RPMI8226 (cell line): ENCODE results near the gene XPR1.
"Not testable (repeated sequence)": the region's sequence is repeated elsewhere in the genome, so short reads cannot be mapped to it uniquely, and the experiment has no call there.

Experiments used
- DNase-seq: peaks from one replicate; pipeline ENCODE4 v3.0.0-alpha.2; 2015

The XPR1 gene

DNA sequence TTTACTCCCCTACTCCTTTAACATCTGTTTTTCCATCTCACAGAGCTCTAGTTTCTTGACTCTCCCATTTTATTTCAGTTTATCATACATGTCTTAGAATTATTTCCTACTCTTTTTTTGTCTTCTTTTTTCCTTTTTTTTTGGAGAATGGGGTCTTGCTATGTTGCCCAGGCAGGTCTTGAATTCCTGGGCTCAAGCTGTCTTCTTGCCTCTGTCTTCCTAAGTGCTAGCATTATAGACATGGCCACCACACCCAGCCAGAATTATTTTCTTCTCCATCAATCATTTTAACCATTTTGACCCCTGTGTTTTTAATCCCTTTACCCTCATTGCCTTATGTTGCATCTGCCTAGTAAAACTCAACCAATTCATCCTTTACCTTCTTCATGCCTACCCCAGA is 157.6 kb downstream of the XPR1 start:
- no peak for DNase-seq

DNA sequence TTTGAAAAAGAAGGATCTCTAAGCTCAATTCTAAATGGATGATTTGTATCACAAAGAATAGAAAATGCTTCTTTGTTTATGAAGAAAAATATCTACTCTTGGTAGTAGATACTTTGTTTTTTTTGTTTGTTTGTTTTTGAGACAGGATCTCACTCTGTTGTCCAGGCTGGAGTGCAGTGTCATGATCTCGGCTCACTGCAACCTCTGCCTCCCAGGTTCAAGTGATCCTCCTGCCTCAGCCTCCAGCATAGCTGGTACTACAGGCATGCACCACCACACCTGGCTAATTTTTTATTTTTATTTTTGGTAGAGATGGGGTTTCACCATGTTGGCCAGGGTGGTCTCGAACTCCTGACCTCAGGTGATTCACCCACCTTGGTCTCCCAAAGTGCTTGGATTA is 159.3 kb downstream of the XPR1 start:
- not testable (repeated sequence) for DNase-seq

DNA sequence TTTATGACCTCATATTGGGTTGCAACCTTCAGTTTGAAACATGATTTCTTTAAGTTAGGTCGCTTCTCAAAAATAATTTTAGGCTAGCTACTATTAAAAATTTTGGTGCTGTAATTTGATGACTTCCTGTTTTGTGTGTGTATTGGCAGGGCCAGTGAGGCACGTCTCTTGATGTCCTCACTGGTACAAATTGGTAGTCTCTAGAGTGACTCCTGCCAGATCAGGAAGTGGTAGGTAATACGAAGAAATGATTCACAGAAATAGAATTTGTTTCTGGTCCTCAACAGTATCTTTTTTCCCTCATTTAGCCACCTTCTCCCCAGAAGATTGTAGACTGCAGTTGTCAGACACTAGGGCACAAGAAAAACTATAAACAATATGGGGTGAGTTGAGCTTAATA is 160.0 kb downstream of the XPR1 start:
- DNase-seq: no peak

DNA sequence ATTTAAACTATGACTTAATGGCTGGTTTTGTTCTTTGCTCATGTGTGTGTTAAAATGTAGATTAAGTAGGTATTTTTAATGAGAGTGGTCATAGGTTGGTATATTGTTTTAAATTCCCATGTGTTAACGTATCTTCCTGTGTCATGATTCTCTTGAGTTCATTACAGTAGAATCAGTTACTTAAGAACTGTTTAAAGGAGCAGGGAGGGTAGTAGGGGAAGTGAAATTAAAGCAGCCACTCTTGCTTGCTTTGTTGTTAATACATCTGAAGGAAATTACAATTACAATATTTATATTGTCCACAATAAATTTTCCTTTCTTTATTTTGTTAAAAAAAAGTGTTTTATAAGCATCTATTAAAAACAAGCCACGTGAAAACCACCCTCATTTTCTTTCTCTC is 161.6 kb downstream of the XPR1 start:
- no peak for DNase-seq

DNA sequence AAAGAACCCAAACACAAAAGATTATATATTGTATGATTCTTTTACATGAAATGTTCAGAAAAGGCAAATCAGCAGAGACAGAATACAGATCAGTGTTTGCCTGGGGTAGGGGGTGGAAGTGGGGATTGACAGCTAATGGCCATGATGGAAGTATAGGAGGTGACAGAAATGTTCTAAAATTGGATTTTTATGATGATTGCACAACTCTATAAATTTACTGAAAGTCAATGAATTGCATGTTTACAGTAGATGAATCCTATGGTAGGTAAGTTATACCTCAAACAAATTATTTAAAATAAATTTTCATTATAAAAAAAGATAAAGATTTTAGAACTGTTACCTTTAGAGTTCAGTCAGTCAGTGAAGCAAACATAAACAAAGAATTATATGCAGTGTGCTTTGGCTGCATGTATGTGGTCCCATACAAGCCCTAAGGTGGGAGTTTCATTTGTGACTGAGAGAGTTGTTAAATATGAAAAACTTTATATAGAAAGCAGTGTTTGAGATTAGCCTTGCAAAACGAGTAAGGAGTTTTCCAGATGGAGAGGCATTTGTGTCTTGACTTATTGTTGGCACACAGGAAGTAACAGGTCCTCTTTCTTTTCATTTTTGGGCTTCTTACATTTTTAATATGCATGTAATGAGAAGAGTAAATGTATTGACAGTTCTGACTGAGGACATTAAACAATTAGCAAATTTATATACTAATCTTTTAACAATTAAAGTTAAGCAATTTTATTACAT is 165.2 kb downstream of the XPR1 start:
- no peak for DNase-seq

DNA sequence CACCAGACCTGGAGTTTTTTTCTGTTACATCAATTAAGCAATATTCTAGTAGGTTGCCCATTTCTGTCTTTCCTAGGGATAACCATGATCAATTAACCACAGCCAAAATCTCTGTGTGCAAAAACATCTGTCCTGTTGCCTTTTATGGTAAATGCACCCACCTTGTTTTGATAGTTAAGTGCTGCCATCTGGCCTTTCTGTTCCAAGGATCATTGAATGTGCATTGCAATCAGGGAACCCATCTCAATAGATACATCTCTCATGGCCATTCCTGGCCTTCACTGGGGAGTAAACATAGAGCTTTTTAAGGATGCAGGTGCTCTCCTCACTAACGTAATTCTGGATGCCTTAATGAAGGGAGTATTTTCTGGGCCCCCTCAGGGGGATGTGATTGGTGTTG is 169.1 kb downstream of the XPR1 start:
- DNase-seq: no peak

DNA sequence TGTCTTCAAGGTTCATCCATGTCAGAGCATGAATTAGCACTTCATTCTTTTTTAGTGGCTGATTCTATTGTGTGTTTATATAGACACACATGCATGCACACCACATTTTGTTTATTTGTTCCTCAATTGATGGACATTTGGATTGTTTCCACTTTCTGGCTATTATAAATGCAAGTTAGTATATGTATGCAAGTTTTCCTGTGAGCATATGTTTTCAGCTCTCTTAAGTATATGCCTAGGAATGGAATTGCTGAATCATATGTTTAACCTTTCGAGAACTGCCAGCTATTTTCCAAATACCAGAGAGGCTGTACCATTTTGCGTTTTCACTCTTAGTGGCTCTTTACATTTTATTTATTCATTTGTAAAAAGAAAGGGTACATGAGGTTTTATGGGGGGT is 171.0 kb downstream of the XPR1 start:
- no peak for DNase-seq

DNA sequence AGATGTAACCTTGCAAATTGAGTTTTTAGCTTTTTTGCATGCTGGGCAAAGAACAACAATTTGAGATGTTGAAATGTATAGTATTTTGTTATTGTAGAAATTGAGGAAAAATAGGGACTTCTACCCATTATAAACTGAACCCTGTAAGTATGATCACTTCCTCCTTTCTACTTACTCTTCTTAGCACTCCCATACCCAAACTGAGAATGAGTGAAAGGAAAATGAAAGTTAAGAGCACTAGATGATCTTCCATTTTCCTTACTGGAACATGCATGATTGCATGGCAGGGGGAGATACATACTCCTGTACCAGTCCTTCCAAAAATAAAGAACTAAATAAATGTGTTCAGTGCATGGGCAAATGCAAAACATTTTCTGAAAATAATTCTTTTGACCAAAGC is 173.5 kb downstream of the XPR1 start:
- no peak for DNase-seq

DNA sequence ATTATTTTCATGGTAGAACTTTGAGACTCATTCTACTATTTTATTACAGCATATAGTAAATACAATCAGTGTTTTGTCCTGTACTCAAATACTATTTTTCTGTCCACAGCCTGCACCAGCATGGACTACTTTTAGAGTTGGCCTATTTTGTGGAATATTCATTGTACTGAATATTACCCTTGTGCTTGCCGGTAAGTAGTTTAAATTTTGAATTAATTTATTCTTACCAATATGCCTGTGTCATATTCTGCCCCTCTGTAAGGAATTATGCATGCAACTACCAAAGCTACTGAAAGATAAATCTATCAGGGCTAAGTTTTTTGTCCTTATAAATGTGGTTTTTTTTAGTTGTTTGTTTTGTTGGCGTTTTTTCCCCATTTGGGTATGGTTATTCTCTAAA is 179.5 kb downstream of the XPR1 start:
- no peak for DNase-seq

DNA sequence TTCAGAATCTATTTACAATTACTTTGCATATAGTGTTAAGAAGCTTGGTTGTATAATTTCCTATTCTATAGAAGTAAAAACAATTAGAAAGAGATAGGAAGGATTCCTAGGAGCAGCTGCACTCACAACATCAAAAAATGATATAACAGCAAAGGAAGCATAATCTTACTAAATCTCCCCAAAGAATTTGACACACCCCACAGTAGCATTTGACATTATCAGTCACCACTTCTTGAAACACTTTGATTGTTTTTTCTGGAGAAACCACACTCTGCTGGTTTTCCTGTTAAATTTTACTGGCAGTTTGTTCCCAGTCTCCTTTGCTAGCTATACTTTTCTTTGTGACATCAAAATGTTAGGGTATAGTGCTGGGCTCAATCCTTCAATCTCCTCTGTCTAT is 180.1 kb downstream of the XPR1 start:
- no peak for DNase-seq

DNA sequence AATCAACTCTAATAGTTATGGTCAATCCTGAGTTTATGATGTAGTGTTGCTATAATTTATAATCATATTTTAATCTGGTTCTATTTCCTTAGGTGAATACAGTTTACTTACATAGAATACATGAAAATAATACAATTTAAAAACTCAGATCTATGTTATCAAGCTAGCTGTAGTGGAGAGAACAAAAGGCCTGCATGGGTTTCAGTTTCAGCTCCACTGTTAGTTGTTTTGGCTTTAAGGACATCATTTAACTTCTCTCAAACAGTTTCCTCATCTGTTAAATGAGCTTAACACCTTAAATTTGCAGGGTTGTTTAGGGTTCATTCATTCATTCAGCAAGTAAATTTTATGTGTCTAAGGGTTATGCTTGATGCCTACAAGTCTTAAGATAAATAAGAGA is 182.4 kb downstream of the XPR1 start:
- no peak for DNase-seq

DNA sequence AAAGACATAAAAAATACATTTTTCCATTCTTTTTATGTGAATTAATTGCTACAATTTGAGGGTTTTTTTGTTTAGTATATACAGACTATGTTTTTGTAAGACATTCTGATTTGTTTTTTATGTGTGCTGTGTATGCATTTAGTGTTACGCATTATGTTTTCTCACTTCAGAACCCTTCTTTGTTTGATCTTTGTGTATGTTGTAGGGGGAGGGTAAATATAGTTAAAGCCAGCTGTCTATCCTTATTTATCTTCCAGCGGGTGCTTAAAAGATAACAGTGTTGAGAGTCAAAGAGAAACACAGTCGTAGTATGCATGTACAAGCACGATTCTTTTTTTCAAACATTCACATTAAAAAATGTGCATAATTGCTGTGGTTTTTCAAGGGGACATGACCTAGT is 183.4 kb downstream of the XPR1 start:
- DNase-seq: no peak

DNA sequence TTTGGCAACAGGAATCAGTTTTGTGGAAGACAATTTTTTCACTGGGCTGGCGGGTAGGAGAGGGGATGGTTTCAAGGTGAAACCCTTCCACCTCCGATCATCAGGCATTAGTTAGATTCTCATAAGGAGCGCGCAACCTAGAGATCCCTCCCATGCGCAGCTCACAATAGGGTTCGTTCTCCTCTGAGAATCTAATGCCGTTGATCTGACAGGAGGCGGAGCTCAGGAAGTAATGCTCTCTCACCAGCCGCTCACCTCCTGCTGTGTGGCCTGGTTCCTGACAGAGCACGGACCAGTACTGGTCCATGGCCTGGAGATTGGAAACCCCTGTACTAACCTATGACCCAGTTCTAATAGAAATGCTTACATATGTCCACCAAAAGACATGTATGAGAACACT is 184.3 kb downstream of the XPR1 start:
- DNase-seq: no peak

DNA sequence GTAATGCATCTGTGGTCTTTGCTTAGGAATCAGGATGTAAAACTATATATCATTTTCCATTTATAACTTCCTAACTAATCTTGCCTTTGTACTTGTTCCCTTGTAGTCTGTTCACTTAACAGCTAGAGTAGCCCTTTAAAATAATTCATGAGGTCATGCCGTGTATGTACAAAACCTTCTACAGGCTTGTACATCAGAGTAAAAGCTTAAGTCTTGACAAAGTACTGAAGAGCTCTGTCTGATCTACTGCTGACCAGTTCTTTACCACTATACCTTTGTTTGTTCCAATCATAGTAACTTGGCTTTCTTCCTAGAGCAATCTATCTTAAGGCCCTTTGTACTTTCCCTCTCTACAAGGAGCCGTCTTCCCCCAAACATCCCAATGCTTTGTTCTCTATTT is 190.1 kb downstream of the XPR1 start:
- DNase-seq: no peak

DNA sequence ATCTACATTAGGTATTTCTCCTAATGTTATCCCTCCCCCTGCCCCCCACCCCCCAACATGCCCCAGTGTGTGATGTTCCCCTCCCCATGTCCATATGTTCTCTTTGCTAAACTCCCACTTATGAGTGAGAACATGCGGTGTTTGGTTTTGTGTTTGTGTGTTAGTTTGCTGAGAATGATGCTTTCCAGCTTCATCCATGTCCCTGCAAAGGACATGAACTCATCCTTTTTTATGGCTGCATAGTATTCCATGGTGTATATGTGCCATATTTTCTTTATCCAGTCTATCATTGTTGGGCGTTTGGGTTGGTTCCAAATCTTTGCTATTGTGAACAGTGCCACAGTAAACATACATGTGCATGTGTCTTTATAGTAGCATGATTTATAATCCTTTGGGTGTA is 199.7 kb downstream of the XPR1 start:
- not testable (repeated sequence) for DNase-seq

DNA sequence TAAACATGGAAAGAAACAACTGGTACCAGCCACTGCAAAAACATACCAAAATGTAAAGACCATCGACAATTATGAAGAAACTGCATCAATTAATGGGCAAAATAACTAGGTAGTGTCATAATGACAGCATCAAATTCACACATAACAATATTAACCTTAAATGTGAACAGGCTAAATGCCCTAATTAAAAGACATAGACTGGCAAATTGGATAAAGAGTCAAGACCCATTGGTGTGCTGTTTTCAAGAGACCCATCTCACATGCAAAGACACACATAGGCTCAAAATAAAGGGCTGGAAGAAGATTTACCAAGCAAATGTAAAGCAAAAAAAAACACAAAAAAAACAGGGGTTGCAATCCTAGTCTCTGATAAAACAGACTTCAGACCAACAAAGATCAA is 201.4 kb downstream of the XPR1 start:
- DNase-seq: not testable (repeated sequence)

DNA sequence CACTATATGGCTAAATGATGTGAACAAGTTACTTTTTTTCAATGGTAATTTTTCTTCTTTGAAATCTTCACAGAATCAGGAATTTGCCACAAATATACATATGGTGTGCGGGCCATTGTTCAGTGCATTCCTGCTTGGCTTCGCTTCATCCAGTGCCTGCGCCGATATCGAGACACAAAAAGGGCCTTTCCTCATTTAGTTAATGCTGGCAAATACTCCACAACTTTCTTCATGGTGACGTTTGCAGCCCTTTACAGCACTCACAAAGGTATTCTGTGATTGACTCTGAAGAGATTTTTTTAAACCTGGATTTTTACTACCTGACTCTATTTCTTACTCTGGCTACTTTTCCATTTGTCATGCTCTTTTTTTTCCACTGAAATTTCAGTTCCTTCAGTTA is 204.6 kb downstream of the XPR1 start:
- DNase-seq: no peak

DNA sequence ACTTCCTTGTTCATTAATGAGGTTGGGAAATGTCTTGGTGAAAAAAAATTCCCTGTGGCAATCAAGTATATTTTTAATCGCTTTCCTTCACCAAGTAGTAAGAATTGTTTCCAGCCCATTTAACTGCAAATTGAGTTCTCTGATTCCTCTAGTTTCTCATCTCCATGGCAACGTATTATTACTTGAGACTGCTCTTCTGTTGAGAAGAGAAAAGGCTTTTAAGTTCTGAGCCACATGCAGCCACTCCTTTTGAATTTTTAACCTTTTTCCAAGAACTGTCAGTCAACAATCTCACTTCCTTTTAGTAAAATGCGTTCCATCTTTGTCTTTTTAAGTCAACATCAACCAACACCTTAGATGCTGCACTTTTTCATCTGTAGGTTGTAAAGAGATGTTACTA is 205.2 kb downstream of the XPR1 start:
- no peak for DNase-seq

DNA sequence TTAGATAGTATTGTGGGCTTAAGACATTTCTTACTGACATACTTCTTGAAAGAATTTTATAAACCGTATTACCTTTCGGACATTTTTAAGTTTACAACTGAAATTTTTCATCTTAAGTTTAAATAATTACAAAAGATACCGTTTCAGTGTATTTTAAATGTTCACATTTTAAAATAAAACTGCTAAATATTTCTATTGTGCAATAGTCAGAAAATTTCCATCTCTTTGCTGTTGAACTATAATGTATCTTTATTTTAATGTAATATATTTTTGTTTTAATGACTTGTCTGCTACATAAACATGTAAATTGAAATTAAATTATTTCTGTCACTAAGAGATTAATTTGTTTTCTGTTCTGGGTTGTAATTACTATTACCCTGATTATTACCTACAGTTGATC is 206.7 kb downstream of the XPR1 start:
- DNase-seq: no peak

DNA sequence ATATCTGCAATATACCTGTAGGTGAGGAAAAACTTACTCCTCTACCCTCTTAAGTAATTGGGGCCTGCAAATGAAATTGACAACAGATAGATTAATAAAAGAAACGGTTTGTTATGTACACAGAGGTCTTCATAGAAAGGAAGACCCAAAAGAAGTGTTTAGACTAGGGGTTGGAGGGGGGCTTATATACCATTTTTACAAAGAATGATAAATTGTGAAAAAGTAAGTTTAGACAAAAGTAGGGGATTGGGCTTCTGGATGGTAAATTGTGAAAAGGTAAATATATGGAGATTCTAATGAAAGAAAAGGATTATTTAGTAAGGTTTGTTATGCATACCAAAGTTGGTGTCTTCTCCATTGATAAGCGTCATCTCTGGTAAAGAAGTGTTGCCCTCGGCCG is 207.7 kb downstream of the XPR1 start:
- DNase-seq: no peak

DNA sequence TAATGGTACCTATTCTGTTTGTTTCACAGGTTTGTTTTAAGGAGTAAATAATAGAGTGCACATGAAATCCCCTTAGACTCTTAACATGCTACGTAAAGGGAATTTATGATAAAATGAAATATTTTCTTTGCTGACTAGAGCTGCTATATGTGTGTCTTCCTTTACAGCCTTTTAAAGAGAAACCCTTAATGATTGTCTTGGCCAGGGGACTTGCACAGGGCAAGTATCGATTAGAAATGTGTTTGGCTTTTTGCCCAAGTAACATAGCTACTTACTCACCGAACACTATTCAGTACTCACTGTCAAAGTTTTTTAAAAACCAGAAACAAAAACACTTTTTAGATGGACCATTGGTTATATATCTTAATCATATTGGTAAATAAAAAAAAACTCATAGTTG is 209.6 kb downstream of the XPR1 start:
- no peak for DNase-seq

DNA sequence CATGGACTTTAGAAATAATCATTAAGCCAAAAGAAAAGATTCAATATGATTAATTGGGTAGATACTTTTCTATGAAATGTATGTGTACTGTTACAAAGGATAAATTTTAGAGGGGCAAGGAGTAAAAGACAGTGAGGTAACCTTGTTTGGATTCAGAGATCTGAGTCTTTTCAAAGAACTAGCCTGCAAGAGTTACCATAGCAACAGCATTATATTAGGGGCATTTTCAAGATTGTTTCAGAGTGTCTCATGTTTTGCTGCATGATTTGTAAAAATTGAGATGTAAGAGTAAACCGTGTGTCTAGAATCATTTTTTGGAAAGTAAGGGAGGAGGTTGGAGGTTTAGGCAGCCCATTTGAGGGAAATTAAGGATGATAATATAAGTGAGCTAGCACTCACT is 210.2 kb downstream of the XPR1 start:
- no peak for DNase-seq

DNA sequence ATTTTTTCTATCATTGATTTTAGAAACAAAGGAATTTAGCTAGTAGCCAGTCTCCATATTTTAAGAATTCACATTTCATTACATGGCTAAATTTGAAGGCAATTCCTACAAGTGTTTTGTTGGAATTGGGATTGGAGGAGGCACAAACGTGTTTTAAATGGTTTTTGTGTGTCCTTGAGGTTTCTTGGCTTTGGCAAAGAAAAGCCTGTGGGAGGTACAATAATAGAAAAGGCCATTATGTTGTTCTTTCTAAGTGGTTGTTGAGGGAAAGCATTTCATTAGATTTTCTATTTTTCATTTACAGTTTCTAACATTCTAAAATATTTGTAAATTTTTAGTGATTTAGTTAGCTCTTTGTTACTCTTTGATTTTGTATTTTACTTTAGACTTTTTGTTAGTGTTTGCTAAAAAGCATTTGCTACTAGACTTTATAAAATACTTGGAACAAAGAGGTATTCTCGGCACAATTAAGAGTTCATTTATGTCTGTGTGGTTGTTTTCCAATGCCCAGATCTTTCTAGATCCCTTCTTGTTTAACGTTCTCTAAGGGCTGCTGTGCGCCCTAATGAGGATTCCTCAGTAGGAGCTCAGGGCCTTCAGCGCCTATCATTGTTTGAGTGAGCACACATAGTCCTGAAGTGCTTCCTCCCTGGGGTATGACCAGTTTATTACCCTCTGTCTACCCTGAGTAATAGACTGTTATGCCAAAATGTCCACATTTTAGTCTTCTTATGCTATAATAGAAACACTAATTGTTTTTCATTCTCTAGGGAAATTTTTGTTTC is 210.9 kb downstream of the XPR1 start:
- DNase-seq: no peak

DNA sequence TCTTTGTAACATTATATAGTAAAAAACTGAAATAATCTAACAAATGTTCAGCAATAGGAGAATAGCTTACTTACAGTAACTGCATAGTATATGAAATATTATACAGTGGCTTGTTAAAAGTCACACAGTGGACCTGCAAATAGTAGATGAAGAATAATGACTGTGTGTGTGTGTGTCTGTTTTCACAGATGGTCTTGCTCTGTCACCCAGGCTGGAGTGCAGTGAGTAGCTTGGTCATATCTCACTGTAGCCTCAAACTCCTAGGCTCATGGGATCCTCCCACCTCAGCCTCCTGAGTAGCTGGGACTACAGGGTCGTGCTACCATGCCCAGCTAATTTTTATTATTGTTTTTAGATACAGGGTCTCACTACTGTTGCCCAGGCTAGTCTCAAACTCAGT is 213.5 kb downstream of the XPR1 start:
- no peak for DNase-seq

DNA sequence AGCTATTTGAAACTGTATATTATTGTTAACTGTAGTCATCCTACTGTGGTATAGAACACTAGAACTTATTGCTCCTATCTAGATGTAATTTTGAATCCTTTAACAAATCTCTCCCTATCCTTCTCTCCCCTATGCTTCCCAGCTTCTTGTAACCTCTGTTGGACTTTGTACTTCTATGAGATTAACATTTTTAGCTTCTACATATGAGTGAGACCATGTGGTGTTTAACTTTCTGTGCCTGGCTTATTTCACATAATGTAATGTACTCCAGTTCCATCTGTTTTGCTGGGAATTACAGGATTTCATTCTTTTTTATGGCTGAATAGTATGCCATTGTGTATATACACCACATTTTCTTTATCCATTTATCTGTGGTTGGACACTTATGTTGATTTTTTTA is 216.4 kb downstream of the XPR1 start:
- DNase-seq: no peak
